Eye (tissue), 1 donor: Measurements from ENCODE around the gene TTL.

Source experiments
- DNase-seq: peaks from one replicate; pipeline ENCODE4 v3.0.0-alpha.2; 2015

Gene TTL

GRCh38 chr2:112584891-112585250 lies 102.9 kb downstream of the TTL start:
- DNase-seq, result no peak

- no peak for DNase-seq
Observed at GRCh38 chr2:112585400-112585799, 103.4 kb downstream of the TTL start.

- DNase-seq, result no peak
Observed at GRCh38 chr2:112585873-112586464, 104.0 kb downstream of the TTL start.

- no peak for DNase-seq
Observed at GRCh38 chr2:112588611-112589045, 106.7 kb downstream of the TTL start.
